HG02943 (cell line): ENCODE data around the gene CDH26.
"Not testable (repeated sequence)": the region's sequence is repeated elsewhere in the genome, so short reads cannot be mapped to it uniquely, and the experiment has no call there.

Source experiments
- ATAC-seq: cut with Tn5 transposase; IDR thresholded peaks from one replicate; pipeline ENCODE4 v1.9.1; 2021; ENCODE audit warnings: mild to moderate bottlenecking, low read depth, moderate library complexity; ENCODE audit not compliant: unreplicated experiment

The CDH26 gene

DNA sequence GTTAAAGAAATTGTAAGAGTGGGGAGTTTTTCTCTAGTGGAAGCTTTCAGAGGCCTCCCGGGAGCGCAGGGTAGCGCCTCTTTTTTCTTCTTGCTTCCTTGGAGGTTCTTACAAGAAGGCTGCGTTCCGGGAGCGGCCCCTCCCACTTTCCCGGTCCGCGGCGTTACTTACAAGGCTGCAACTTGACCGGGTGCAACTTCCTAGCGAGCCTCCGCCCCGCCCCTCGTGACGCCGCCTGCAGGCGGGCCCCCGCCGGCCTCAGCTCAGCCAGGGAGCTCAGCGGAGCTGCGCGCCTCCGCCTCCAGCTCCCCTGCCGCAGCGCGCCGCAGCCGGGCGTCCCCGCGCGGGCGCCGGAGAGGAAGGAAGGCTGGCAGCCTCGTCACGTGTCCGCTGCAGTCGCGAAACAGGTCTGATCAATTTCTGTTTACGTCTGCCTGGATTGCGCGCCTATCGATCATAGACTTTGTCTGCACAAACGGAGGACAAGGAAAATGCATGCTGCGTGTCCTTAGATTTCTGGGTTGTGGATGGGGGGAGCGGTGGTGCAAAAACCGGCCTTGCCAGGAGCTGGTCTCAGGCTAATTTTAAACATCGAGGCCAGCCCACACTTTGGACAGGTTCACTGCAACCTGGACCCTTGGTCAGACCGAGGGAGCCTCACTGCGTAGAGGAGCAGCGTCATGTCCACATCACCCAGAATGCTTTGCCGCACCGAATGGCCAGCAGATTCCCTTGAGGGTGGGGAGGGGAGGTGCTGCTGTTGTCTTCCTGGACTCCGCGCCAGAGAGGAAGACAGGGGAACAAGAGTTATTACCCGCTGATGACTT is 17.9 kb upstream of the CDH26 start, which contains the start of the genes FAM217B and PPP1R3D:
Gene FAM217B, plus strand, starts transcription at position 261 of the 827 bp plus-strand sequence. CDS start 3,555 bp downstream, outside the sequence.
Gene PPP1R3D, minus strand, starts transcription at position 177 of the 827 bp plus-strand sequence. CDS start 374 bp downstream, outside the sequence.
- ATAC-seq, result peak; percentile 94

DNA sequence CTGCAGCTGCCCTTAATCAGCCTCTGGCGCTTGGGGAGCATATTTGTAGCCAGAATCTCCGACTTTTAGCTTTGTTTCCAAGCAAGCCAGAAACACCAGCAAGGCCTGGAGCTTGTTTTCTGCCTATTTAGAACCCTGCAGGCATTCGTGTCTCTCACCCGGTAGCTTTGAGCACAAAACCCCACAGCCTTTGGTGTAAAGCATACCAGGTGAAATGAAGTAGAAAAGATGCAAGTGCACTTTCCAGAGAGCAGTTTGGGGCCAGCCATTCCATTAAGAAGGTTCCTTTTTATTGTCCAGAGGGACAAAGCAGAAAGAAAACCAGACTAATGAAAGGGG is 17.3 kb upstream of the CDH26 start:
- peak; percentile 6 for ATAC-seq

DNA sequence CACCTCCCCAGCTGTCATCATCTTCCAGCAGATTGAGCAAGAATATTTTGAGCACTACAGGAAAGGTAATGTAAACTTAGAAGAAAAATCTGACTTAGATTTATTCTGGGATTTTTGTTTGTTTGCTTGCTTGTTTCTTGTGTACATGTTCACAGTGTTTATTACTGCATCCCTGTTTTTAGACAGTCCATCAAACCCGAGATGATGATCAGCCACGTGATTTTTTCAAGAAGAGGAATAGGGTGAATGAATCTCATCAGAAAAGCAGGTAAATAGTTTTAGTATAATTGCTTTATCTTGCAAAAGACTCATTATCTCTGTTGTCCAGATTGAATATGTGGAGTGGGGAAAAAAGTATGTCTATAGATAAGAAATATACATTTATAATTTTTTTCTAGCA is 16.0 kb upstream of the CDH26 start:
- no peak for ATAC-seq

DNA sequence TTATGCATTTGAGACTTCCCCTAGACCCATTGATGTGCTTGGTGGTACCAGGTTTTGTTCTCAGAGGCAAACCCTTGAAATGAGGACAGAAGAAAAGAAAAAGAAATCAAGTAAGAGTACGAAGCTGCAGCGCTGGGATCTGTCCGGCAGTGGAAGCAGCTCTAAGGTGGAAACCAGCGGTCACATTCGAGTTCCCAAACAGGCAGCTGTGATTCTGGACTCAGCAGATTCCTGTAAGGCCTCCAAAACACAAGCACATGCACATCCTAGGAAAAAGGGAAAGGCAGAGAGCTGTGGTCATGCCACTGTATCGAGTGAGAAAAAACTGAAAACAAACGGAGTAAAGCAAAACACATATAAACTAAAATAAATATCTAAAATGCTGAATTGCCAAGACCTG is 13.5 kb upstream of the CDH26 start:
- no peak for ATAC-seq

DNA sequence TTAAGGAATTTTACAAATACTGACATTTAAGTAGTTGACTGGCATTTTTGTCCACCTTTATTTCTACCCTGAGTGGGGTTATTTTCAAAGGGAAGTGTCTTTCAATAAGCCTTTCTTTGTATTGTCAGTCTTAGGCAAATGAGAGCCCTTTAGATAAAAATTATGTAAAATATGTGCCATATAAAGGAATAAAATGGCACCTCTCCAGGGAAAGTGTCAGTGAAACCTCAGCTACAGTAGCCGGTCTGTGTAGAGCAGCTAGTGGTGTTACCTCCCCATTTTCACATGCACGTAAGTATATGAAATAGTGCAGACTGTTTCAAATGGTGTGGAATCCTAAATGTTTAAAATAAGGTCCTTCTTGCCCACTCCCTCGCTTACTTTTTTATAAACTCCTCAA is 13.0 kb upstream of the CDH26 start:
- ATAC-seq, result no peak

DNA sequence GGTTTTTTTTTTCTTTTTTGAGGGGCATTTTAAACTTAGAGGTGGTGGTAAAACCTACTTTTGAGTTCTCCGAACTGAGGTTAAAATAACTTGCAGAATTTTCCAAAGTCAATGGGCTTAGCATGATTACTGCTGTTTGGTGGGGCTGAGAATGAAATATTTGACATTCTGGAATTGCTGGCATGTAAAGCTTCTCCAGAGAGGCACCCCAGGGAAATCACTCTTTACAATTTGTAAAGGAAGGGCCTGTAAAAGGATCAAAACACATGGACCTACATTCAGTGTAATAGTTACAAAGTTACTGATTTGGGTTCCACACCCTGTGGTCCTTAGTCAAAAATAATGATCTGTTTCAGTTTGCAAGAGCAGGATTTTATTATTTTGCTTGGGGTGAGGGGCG is 12.5 kb upstream of the CDH26 start:
- no peak for ATAC-seq

DNA sequence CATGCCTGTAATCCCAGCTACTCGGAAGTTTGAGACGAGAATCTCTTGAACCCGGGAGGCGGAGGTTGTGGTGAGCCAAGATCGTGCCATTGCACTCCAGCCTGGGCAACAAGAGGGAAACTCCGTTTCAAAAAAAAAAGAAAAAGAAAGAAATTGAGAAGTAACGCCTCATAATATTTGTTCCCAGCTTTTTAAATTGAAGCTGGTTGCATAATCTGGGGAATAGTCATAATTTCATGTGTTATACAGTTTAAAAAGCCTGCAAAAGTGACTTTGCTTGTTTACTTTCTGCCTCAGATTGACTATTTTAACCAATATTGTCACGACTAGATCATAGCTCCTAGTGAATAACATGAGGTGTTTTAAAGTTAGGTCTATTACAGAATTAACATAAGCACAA is 10.8 kb upstream of the CDH26 start:
- ATAC-seq, result no peak

DNA sequence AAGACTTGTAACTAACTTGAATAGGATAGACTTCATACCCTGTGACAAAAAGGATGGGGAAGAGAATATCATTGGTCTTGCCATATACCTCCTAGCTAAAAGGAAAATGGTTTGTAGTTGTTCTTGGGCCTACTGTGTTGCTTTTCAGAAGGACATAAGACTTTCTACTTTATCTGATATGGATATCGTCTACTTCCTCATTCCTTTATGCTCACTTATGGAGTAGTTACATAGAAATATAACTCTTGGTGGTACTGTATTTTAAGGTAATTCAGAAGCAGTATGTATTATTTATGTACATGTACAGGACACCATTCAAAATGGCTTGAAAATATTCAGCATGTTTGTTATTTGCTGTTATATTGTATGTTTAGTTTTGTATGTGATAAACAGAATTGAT is 10.0 kb upstream of the CDH26 start:
- ATAC-seq, result no peak

DNA sequence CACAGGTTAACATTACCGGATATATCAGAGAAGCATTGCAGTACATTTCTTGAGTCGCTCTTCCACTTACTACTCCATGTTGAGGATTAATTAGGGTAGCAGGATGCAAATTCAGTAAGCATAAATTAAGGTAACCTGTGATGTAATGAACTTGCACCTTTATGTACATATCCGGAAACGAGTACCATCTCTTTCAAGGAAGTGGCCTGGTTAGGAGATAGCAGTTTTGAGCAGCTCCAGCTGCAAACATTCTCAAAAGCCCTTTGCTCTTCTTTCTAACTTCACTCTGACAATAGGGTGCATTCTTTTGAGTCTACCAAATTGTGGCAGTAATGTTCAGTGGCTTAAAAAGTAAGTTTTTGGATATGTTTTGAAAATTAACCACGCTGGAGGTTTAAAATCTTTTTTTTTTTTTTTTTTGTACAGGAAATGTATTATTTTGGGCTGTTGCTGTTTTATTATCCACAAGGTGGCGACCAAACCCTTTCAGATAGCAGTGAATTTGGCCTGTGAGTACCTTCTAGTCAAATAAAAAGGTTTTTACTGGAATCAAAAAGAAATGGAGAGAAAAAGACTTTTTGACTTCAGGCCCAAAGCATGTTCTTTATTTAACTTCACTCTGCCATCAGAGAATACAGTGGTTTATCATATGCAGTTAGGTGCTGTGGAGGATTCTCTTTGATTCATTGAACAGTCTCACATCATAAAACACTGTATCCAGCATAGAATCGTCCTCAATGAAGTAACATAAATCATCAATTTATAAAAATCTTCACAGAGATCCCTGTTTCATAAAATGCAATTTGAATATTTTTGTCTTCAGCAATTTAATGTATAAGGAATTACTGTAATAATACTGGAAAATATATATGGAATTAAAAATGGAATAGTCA is 9.1 kb upstream of the CDH26 start:
- no peak for ATAC-seq

DNA sequence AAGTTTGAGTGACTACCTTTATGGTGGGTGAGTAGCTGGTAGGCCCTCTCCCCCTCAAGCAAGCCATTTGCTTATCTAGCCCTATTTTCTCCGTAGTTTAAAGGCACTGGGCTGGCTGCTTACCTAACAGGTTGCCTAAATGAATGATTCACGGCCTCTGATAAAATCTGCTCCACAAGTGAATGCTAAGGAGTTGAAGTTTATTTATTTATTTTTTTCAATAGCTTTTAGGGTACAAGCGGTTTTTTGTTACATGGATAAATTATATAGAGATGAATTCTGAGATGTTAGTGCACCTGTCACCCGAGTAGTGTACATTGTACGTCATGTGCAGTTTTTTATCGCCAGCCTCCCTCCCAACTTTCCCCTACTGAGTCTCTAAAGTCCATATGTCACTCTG is 8.3 kb upstream of the CDH26 start:
- ATAC-seq, result no peak

DNA sequence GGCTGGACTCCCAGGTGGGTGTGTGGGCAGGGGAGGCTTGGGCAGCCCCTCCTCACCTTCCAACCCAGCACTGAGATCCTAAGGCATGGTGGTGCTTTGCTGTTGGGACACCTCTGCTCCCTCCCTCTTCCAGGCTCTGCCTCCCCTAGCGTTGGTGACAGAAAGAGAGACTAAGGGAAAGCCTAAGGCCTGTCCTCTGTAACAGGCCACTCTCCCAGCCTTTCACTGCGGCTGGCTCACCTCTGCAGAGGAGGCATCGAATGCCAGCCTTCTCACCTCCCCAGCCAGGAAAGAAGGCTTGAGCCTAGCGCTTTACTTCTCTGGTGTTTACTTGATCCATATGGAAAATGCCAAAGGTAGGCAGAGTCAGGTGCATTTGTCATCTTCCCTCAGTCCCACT is 3.5 kb upstream of the CDH26 start:
- no peak for ATAC-seq

DNA sequence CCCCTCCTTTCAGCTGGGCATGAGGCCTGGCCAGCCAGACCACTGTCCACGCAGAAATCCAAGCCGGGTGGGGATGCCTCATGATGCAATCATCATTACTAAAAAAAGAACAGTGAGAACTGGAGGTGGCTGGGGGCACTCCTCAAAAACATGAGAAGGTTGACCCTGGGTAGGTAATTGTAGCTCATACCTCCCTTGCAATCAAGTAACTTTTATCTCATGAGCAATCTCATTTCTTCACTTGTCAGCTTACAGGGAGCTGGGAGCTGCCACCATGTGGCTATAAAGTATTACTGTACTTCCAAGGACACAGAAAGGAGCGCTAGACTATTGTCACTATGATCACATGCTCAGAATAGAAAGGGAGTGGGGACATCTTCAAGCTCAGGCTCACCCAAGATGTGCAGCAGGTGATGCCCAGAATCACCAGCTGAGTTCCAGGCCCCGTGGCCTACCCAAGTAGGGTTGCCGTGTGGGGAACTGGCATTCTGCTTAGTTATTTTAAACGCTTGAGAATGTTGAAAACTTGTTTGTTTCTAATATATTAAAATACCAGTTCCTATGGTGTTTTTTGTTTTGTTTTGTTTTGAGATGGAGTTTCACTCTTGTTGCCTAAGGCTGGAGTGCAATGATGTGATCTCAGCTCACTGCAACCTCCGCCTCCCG is 3.0 kb upstream of the CDH26 start:
- ATAC-seq, result no peak

DNA sequence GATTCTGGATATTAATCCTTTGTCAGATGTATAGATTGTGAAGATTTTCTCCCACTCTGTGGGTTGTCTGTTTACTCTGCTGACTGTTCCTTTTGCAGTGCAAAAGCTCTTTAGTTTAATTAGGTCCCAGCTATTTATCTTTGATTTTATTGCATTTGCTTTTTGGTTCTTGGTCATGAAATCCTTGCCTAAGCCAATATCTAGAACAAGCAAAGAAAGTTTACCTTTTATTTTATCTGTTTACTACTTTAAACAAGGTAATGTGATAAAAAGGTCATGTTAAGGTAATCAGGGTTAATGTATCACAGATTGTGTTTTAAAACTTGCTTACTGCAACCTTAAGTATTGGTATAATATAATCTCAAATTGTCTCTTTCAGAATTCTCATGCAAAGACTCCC is 655 bp upstream of the CDH26 start:
- ATAC-seq, result not testable (repeated sequence)

DNA sequence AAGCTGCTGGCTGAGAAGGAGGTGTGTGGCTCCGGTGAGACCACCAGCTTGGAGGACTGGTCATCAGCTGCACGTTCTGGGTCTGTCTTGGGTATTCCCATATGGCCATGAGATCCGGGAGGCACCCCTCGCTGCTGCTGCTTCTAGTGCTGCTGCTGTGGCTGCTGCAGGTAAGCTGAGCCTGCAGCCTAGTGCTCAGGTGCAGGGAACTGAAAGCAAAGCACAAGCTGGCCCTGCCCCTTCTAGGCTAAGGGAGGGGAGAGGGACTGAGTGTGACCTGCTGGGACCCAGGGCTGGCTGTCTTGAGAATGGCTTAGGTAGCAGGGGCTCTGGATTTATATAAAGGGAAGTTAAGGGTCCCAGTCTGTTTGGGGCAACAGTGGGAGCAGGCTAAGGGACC is 403 bp downstream of the CDH26 start:
- no peak for ATAC-seq

DNA sequence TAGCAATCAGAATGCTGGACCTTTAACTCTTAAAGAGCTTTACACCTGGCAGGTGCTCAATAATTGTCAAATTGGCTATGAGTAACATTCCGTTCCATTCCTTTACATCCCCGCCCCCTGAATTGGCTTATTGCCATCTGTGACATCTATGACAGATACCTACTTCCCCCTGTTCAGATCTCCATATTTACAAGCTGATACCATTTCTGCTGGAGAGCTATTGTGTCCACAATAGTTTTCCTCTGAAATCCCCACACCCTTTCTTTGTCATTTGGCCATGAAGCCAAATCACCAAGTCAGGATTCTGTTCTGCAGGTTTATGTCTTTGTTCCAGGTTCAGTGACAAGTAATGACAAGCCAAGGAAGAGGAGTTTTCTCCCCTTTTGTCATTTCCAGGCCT is 3.2 kb downstream of the CDH26 start:
- ATAC-seq, result no peak

DNA sequence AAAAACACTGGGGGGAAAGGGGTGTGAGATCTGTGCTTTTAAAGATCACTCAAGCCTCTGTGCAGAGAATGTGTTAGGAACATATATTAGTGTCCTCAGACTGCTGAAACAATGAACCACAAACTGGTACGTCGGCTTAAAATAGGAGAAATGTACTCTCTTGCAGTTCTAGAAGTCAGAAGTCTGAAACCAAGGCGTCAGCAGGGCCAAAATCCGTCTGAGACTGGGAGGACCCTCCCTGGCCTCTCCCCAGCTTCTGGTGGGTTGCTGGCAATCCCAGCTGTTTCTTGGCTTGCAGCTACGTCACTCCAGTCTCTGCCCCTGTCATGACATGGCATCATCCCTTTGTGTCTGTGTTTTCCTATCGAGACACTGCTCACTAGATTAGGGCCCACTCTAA is 3.9 kb downstream of the CDH26 start:
- no peak for ATAC-seq

DNA sequence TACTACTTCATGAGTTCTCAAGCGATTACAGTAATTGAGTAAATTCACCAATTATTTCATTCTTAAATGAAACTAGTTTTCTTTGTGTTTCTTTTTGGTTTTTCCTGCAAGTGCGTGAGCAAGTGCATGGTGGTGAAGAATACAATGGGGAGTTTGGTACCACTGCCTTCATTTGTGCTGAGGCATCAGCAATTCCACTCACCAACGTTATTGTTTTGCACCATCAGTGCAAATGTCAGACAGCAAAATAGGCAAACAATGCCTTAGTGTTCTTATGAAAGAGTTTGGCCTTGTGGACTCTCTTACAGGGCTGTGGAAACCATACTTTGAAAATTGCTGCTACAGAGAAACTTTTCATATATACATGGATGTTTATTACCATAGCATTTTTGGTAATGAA is 8.2 kb downstream of the CDH26 start:
- no peak for ATAC-seq

DNA sequence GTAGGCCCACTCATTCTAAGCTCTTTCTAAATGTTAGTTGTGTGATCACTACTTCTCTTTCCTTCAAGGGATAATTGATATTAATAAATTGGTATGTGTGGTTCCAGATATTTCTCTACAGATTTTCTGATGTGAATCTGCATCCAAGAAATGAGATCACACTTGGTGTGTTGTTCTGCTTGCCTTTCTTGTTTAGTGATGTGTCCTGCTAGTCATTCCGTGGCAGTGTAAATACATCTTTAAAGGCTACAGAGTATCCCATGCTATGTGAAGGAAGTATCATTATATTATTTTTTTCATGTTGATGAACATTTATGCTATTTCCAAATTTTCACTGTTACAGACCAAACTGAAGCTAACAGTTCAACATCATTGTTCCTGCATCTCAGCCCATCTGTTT is 13.2 kb downstream of the CDH26 start:
- ATAC-seq, result no peak

DNA sequence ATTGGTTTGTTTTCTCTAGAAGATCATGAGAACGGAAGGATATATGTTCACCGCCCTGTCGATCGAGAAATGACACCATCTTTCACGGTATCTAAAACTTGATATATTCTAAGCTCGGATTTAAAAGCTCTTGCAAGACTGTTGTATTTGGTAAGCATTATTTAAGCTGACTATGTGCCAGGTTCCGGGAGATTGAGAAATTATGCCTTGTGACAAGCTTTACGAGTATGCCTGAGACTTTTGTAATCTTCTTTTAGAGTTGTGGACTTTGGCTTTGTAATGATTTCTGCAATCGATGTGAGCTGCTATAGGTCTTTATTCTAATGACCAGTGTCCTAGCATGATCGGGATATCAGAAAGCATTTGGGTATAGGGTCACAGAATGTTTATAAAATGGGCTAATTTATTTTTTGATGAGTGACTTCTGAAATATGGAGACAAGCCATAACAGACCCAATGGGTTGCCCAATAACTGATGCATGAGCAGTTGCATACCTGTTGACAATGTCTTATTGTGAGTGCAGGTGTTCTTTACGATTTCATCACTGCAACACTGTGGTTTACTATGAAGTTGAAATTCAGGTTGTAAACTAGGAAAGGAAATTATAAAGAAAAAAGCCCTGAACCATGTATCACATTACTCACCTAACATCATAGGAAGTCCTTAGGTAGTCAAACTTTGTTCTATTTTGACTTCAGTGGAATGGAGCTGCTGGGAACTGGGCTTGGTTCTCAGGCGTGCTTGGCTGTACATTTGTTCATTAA is 14.0 kb downstream of the CDH26 start:
- ATAC-seq, result no peak

DNA sequence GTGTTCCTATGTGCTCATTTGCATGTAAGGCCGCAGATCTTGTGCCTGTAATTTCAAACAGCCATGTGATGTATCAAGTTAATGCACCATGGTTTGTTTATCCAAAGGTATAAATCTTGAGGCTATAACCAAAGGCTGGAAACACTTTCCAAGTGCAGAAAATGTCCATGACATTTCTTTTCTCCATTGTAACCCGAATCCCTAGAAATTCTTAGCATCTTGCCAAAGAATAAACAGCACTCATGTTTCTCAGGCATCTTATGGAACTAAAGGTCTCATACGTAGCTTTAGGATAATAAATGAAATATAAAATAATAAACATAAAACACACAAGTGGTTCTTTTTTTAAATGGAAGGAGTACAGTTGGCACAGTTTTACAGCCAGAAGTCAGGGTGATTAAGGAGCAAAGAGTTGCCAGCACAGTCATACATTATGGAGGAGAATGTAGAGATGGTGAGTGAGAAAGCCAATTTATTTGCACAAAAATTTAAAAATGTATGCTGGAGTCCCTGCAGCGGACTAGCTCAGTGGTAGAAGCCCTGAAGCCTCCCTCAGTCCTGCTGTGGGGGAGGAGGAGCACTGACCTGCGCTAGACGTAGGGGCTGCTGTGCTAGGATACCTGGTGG is 18.0 kb downstream of the CDH26 start:
- no peak for ATAC-seq
